HepG2 (cell line): ENCODE data around the gene SOX4. TPM values are rescaled to one million over a fixed set of nuclear protein-coding genes. Genes with fewer than 3 reads are reported as not detected.
A peak's percentile ranks its signal among the peaks of the same experiment; 100 is the strongest.

Source experiments
- ATAC-seq: fragments of 200-7000 bp; cut with Tn5 transposase; 3 replicates; pipeline ENCODE4 v1.9.1; 2020; ENCODE audit warnings: mild to moderate bottlenecking, moderate library complexity
- BruUV-seq: library from RNA; stranded (reverse); fragments of 400-500 nt; replicated peaks from 2 replicates; lab custom pipeline; 2021; lab: Mats Ljungman, UMichigan
- CTCF ChIA-PET: fragments of 300-600 bp; formaldehyde crosslinking; extraction: SDS; loops from one replicate; lab custom pipeline; 2021; ENCODE audit warnings: low total read pairs, inconsistent platforms, low intra/inter-chr PET ratio; lab: Yijun Ruan, JAX
- POLR2A ChIA-PET: fragments of 350-600 bp; sonication (Branson Sonifier 250); formaldehyde crosslinking; loops from one replicate; lab custom pipeline; 2020; ENCODE audit warnings: antibody characterized with exemption, inconsistent platforms; lab: Yijun Ruan, JAX
- DNase-seq: peaks from one replicate; pipeline ENCODE4 v3.0.0-alpha.2; 2015; ENCODE audit warnings: low spot score
- FAIRE-seq: peaks from 3 replicates; lab custom pipeline; 2011; peaks lifted over from hg19 to GRCh38; lab: Jason Lieb, UNC
- H2AFZ ChIP-seq: one replicate; pipeline ENCODE4 v1.6.1; 2011; ENCODE audit warnings: low read length, inconsistent platforms
- H3K27ac ChIP-seq: fragments of 300-600 bp; 3 replicates; pipeline ENCODE4 v1.8.0; 2011; ENCODE audit warnings: mixed run types, mild to moderate bottlenecking, mixed read lengths, low read length, inconsistent platforms; ENCODE audit not compliant: insufficient read depth; ENCODE audit errors: extremely low read length
- H3K27me3 ChIP-seq, 2 experiments: fragments of 200-600 bp in 1 of 2; 2 replicates in 1 of 2; 3 replicates in 1 of 2; pipeline versions ENCODE4 v1.6.0 to v1.8.0; 2011; ENCODE audit warnings: low read length in 2 of 2, mild to moderate bottlenecking in 2 of 2, moderate library complexity in 2 of 2, inconsistent platforms in 1 of 2; ENCODE audit not compliant: insufficient read depth in 2 of 2, control insufficient read depth in 1 of 2
- H3K36me3 ChIP-seq, 2 experiments: fragments of 200-600 bp in 1 of 2; replicated peaks in 1 of 2; 2 replicates in 1 of 2; 3 replicates in 1 of 2; pipeline versions ENCODE4 v1.5.1 to v1.8.0; 2011; ENCODE audit warnings: low read length in 2 of 2, inconsistent platforms in 1 of 2; ENCODE audit not compliant: insufficient read depth in 2 of 2, control insufficient read depth in 1 of 2
- H3K4me1 ChIP-seq: 2 replicates; pipeline ENCODE4 v1.5.1; 2012; ENCODE audit warnings: low read length, inconsistent platforms; ENCODE audit not compliant: insufficient read depth
- H3K4me2 ChIP-seq: 2 replicates; pipeline ENCODE4 v1.6.0; 2011; ENCODE audit warnings: low read depth, low read length, inconsistent platforms
- H3K4me3 ChIP-seq, 3 experiments: fragments of 200-600 bp in 1 of 3; sonication (generic), shearing (Covaris generic) in 1 of 3; replicated peaks in 1 of 3; 2 replicates each; pipeline ENCODE4 v1.5.1; 2011 to 2016; ENCODE audit warnings: low read length in 3 of 3, inconsistent platforms in 2 of 3, low read depth in 2 of 3, mild to moderate bottlenecking in 2 of 3, control low read depth in 1 of 3, mixed read lengths in 1 of 3; ENCODE audit not compliant: insufficient read depth in 1 of 3
- H3K79me2 ChIP-seq: one replicate; pipeline ENCODE4 v1.6.1; 2011; ENCODE audit warnings: low read length, inconsistent platforms; ENCODE audit not compliant: insufficient read depth
- H3K9ac ChIP-seq: 2 replicates; pipeline ENCODE4 v1.6.0; 2011; ENCODE audit warnings: mild to moderate bottlenecking, low read depth, low read length, inconsistent platforms; ENCODE audit not compliant: insufficient read depth
- H3K9me3 ChIP-seq: 2 replicates; pipeline ENCODE4 v1.5.1; 2012; ENCODE audit warnings: mild to moderate bottlenecking, low read length
- H4K20me1 ChIP-seq: 2 replicates; pipeline ENCODE4 v1.6.0; 2011; ENCODE audit warnings: inconsistent platforms, mild to moderate bottlenecking, low read length, moderate library complexity; ENCODE audit not compliant: insufficient read depth
- FLYWCH1 ChIP-seq: sonication (generic); formaldehyde crosslinking; IDR thresholded peaks from 2 replicates; pipeline ENCODE4 v1.8.1; 2023; ENCODE audit warnings: mild to moderate bottlenecking, missing genetic modification reagents
- FOSL1 ChIP-seq: sonication (generic); formaldehyde crosslinking; IDR thresholded peaks from 2 replicates; pipeline ENCODE4 v1.9.0; 2021; ENCODE audit warnings: missing genetic modification reagents, borderline replicate concordance
- MATR3 ChIP-seq: sonication (generic); formaldehyde crosslinking; IDR thresholded peaks from 2 replicates; pipeline ENCODE4 v1.4.0; 2020; ENCODE audit warnings: missing genetic modification reagents
- NCOR1 ChIP-seq: fragments of 200-600 bp; sonication (generic); IDR thresholded peaks from 2 replicates; pipeline ENCODE4 v1.7.0; 2017; ENCODE audit warnings: antibody characterized with exemption, low read length, borderline replicate concordance
- PHB2 ChIP-seq: fragments of 450-650 bp; IDR thresholded peaks from 2 replicates; pipeline ENCODE4 v1.6.1; 2018; ENCODE audit not compliant: partially characterized antibody
- POLR2G ChIP-seq: fragments of 200-400 bp; formaldehyde crosslinking; IDR thresholded peaks from 2 replicates; pipeline ENCODE4 v1.6.1; 2018; ENCODE audit warnings: mild to moderate bottlenecking, low read depth, low read length, moderate library complexity
- RAD21 ChIP-seq: fragments of 450-650 bp; formaldehyde crosslinking; IDR thresholded peaks from 2 replicates; pipeline ENCODE4 v1.5.0; 2020; ENCODE audit warnings: mild to moderate bottlenecking
- RFXANK ChIP-seq: IDR thresholded peaks from 2 replicates; pipeline ENCODE4 v1.6.1; 2016
- SP140L ChIP-seq: sonication (generic); formaldehyde crosslinking; IDR thresholded peaks from 2 replicates; pipeline ENCODE4 v1.4.0; 2020; ENCODE audit warnings: missing genetic modification reagents, borderline replicate concordance
- ZNF30 ChIP-seq: sonication (generic); formaldehyde crosslinking; IDR thresholded peaks from 2 replicates; pipeline ENCODE4 v1.5.0; 2020; ENCODE audit warnings: mild to moderate bottlenecking, missing genetic modification reagents
- ZNF83 ChIP-seq: sonication (generic); formaldehyde crosslinking; IDR thresholded peaks from 2 replicates; pipeline ENCODE4 v1.4.0; 2020; ENCODE audit warnings: missing genetic modification reagents, mild to moderate bottlenecking, borderline replicate concordance
- WGBS: methylation state at CpG from one replicate; pipeline ENCODE4 v1.1.6; 2017; ENCODE audit warnings: low lambda C conversion rate; 5-methylcytosine and 5-hydroxymethylcytosine counted together
- in situ Hi-C: cut with HindIII; loops from 2 replicates; pipeline ENCODE4 v1.10.0; 2017; ENCODE audit warnings: low pct_unique_long_range_greater_than_20kb; ENCODE audit not compliant: extremely low pct_ligation_motif_present
- intact Hi-C: fragments of 100-400 bp; cut with micrococcal nuclease; formaldehyde crosslinking; loops from one replicate; pipeline ENCODE4 v1.10.0; 2022; ENCODE audit not compliant: unreplicated experiment
- polyA plus RNA-seq, 8 experiments: library from polyadenylated mRNA; depleted of rRNA in 3 of 8; stranded (reverse) in 7 of 8; unstranded in 1 of 8; fragments of >200 nt; fragmentation: Illumina TruSeq in 4 of 8; extraction: Trizol in 4 of 8; gene quantifications; 2 replicates each; pipeline versions ENCODE4 v1.2.1 to v1.2.3, GENCODE V29; 2011 to 2016; ENCODE audit warnings: low read depth in 4 of 8, missing spikeins in 1 of 8, mixed read lengths in 1 of 8; ENCODE audit not compliant: insufficient read depth in 1 of 8
- total RNA-seq, 5 experiments: library from RNA; depleted of rRNA; stranded (reverse); fragments of >200 nt; fragmentation: Illumina TruSeq; extraction: Trizol; gene quantifications; 2 replicates each; pipeline ENCODE4 v1.2.3, GENCODE V29; 2016; ENCODE audit warnings: low read depth in 1 of 5
- TF ChIP-seq, protein P1 (sequence below), 2 experiments: sonication (generic) in 1 of 2; formaldehyde crosslinking in 1 of 2; IDR thresholded peaks; 2 replicates each; pipeline versions ENCODE4 v1.4.0 to v1.6.1; 2018 to 2020; ENCODE audit warnings: missing genetic modification reagents in 2 of 2, borderline replicate concordance in 1 of 2, low read depth in 1 of 2, mild to moderate bottlenecking in 1 of 2, missing biosample characterization in 1 of 2
- TF ChIP-seq, protein P2 (sequence below): IDR thresholded peaks from 2 replicates; pipeline ENCODE4 v1.6.1; 2016; ENCODE audit warnings: missing genetic modification reagents, missing compliant biosample characterization

Gene SOX4
- total and polyA plus RNA-seq, 2 of the 13 experiments (the other 11 are each of a cell fraction or from before 2014, with no cell fraction given) = 2.6 to 3.4 TPM

DNA sequence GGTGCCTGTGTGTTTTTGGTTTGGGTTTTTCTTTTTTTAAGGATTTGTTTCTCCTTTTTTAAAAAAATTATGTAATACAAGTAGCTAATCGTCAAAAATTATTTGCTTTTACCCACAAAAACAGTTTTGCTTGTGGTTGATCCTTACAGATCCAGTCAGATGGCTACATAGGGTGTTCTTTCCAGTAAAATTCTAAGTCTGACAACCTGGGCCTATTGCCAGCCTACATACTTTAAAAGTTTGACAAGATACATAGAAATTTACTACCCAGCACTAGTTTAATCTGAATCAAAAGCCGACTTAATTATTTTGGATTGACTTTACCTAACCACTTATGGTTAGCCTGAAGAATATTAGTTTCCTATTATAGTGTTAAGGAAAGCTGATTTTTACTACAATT is 2.1 kb upstream of the SOX4 start:
- WGBS = 39% methylated on average over 2 of the region's 2 CpGs
- Histone ChIP-seq H3K79me2 (no peaks in the 10 kb centered on the region), H3K9ac (no peak overlapping the region), H2AFZ (no peak overlapping the region), H3K27ac (no peak overlapping the region), H3K27me3 (peaks cover 0 to 53% of the 10 kb centered on the region in 2 experiments; a peak in 3 of 5 replicates), H3K4me2 (no peak overlapping the region), H4K20me1 (no peaks in the 10 kb centered on the region), H3K9me3 (no peaks in the 10 kb centered on the region), H3K4me3 (no peak overlapping the region), H3K4me1 (peaks cover 54% of the 10 kb centered on the region), H3K36me3 (no peaks in the 10 kb centered on the region)
- DNase-seq (no peak), FAIRE-seq (no peak), ATAC-seq (no peak)
- no peak for TF ChIP-seq PHB2
- TF ChIP-seq ZNF30 = no peak
- no peak for TF ChIP-seq SP140L (CRISPR knock-in tag)
- TF ChIP-seq ZNF83 (CRISPR knock-in tag) = no peak
- TF ChIP-seq NCOR1 = no peak
- CTCF ChIA-PET = no interaction called here
- intact Hi-C loops = no loop called here
- in situ Hi-C loops = loop anchor here (5.0 kb wide), 1 partner anchor 1029 kb away; no protein-coding TSS in a partner anchor
- BruUV-seq = no TSS peak
- POLR2A ChIA-PET = no interaction called here

DNA sequence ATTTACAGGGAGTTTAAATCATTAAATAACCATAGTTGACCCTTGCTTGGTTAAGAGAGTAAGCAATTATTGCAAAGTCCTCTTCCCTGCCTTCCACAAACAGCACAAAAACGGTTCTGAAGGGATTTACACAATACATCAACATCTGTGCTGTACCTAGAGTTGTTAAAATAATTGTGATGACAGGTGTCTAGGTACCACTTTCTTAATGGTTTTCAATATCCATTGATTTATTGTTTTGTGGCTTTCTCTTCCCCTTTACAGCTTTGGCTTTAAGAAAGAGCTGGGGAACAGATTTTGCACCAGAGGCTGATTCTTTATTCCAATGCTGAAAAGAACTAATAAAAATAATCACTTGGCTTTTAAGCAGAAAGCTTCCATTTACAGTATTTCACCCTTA is 598 bp upstream of the SOX4 start:
- FAIRE-seq (no peak), DNase-seq (no peak), ATAC-seq (no peak)
- TF ChIP-seq, protein P1, sequence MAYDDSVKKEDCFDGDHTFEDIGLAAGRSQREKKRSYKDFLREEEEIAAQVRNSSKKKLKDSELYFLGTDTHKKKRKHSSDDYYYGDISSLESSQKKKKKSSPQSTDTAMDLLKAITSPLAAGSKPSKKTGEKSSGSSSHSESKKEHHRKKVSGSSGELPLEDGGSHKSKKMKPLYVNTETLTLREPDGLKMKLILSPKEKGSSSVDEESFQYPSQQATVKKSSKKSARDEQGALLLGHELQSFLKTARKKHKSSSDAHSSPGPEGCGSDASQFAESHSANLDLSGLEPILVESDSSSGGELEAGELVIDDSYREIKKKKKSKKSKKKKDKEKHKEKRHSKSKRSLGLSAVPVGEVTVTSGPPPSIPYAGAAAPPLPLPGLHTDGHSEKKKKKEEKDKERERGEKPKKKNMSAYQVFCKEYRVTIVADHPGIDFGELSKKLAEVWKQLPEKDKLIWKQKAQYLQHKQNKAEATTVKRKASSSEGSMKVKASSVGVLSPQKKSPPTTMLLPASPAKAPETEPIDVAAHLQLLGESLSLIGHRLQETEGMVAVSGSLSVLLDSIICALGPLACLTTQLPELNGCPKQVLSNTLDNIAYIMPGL (CRISPR knock-in tag; IDR thresholded peaks at IDR 0.05; ENCODE audit: borderline replicate concordance in 1 of 2, low read depth in 1 of 2) = 0 out of 4 replicates have a peak, but pooled peaks of 1 of the 2 experiments have one; percentile 5
- TF ChIP-seq RFXANK (no peak), RAD21 (CRISPR knock-in tag) (no peak), FLYWCH1 (no peak), MATR3 (CRISPR knock-in tag) (no peak), FOSL1 (CRISPR knock-in tag) (no peak), POLR2G (no peak)
- TF ChIP-seq, protein P2, sequence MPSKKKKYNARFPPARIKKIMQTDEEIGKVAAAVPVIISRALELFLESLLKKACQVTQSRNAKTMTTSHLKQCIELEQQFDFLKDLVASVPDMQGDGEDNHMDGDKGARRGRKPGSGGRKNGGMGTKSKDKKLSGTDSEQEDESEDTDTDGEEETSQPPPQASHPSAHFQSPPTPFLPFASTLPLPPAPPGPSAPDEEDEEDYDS (CRISPR knock-in tag) = no peak
- Histone ChIP-seq H3K27ac (no peak overlapping the region), H3K9me3 (no peaks in the 10 kb centered on the region), H3K4me3 (peak overlapping the region; percentile 34 to 86 (median 56); a peak in 4 of 6 replicates), H3K9ac (no peak overlapping the region), H4K20me1 (no peaks in the 10 kb centered on the region), H3K79me2 (no peaks in the 10 kb centered on the region), H3K36me3 (no peaks in the 10 kb centered on the region), H2AFZ (no peak overlapping the region), H3K27me3 (peaks cover 0 to 41% of the 10 kb centered on the region in 2 experiments; a peak in 3 of 5 replicates), H3K4me1 (peaks cover 43% of the 10 kb centered on the region), H3K4me2 (peak overlapping the region; percentile 98)
- TSS peak; percentile 59 for BruUV-seq
- ChIA-PET CTCF (no interaction called here), POLR2A (interaction anchor here (0.8 to 2.1 kb wide), 5 partner anchors 139 to 716 kb away, joined by 3 to 14 read pairs (median 3); no protein-coding TSS in a partner anchor)
- intact Hi-C loops = loop anchor here (1.0 kb wide), 1 partner anchor 212 kb away; no protein-coding TSS in a partner anchor
- 0% methylated on average over 1 of the region's 1 CpG for whole genome bisulfite sequencing
- in situ Hi-C loops = loop anchor here (5.0 kb wide), 1 partner anchor 1031 kb away; no protein-coding TSS in a partner anchor
